HuH-7.5 (cell line): ENCODE results near the gene FBLN5.
"Not testable (repeated sequence)": the region's sequence is repeated elsewhere in the genome, so short reads cannot be mapped to it uniquely, and the experiment has no call there.

Source experiments
- DNase-seq: peaks from one replicate; pipeline ENCODE4 v3.0.0; 2011; ENCODE audit warnings: low spot score

Gene FBLN5

GRCh38 chr14:91862417-91862816 lies 85.1 kb downstream of the FBLN5 start:
- DNase-seq = no peak

- no peak for DNase-seq
These were observed 86.4 kb downstream of the FBLN5 start for GRCh38 chr14:91861091-91861490.

GRCh38 chr14:91860238-91860637 lies 87.3 kb downstream of the FBLN5 start:
- DNase-seq = no peak

GRCh38 chr14:91858536-91859275 lies 88.8 kb downstream of the FBLN5 start:
- DNase-seq = peak; percentile 31

GRCh38 chr14:91857614-91858013 lies 89.9 kb downstream of the FBLN5 start:
- no peak for DNase-seq

GRCh38 chr14:91854327-91854934 lies 93.1 kb downstream of the FBLN5 start:
- no peak for DNase-seq

GRCh38 chr14:91851563-91851962 lies 95.9 kb downstream of the FBLN5 start:
- no peak for DNase-seq

GRCh38 chr14:91848504-91849001 lies 98.9 kb downstream of the FBLN5 start:
- DNase-seq = no peak

- no peak for DNase-seq
These were observed 99.8 kb downstream of the FBLN5 start for GRCh38 chr14:91847693-91848092.

- no peak for DNase-seq
These were observed 101.8 kb downstream of the FBLN5 start for GRCh38 chr14:91845652-91846051.

- not testable (repeated sequence) for DNase-seq
These were observed 102.4 kb downstream of the FBLN5 start for GRCh38 chr14:91845056-91845455.

GRCh38 chr14:91844029-91844428 lies 103.5 kb downstream of the FBLN5 start:
- no peak for DNase-seq

GRCh38 chr14:91843437-91843836 lies 104.1 kb downstream of the FBLN5 start:
- no peak for DNase-seq

GRCh38 chr14:91841065-91841464 lies 106.4 kb downstream of the FBLN5 start:
- no peak for DNase-seq

- DNase-seq = no peak
These were observed 107.7 kb downstream of the FBLN5 start for GRCh38 chr14:91839749-91840148.

- DNase-seq = no peak
These were observed 110.4 kb downstream of the FBLN5 start for GRCh38 chr14:91837076-91837475.

- peak; percentile 69 for DNase-seq
These were observed 111.3 kb downstream of the FBLN5 start for GRCh38 chr14:91835920-91836843.

- DNase-seq = no peak
These were observed 112.1 kb downstream of the FBLN5 start for GRCh38 chr14:91835197-91835919.

- no peak for DNase-seq
These were observed 112.9 kb downstream of the FBLN5 start for GRCh38 chr14:91834571-91834970.

- DNase-seq = no peak
These were observed 116.2 kb downstream of the FBLN5 start for GRCh38 chr14:91831337-91831736.

- no peak for DNase-seq
These were observed 116.7 kb downstream of the FBLN5 start for GRCh38 chr14:91830777-91831176.

GRCh38 chr14:91829511-91829910 lies 118.0 kb downstream of the FBLN5 start:
- DNase-seq = no peak
